Tibial artery (tissue), 4 donors: ENCODE measurements around the gene PDCD1LG2.
"Not testable (repeated sequence)": the region's sequence is repeated elsewhere in the genome, so short reads cannot be mapped to it uniquely, and the experiment has no call there.

Experiments
- DNase-seq, 2 donors: peaks; one replicate each; pipeline ENCODE4 v3.0.0-alpha.2; 2019
- H3K27ac ChIP-seq, 2 donors: fragments of 200-600 bp; sonication (generic) in 1 of 2; 1 replicate in 1 of 2; 2 replicates in 1 of 2; pipeline ENCODE4 v1.5.1; 2018 to 2019; ENCODE audit warnings: mild to moderate bottlenecking in 1 of 2
- H3K27me3 ChIP-seq, 2 donors: fragments of 200-600 bp; sonication (generic) in 1 of 2; one replicate each; pipeline versions ENCODE4 v1.5.1 to v1.6.0; 2016 to 2019
- H3K36me3 ChIP-seq, 3 donors: fragments of 200-600 bp; sonication (generic) in 2 of 3; one replicate each; pipeline ENCODE4 v1.5.1; 2016 to 2019; ENCODE audit warnings: mild to moderate bottlenecking in 2 of 3
- H3K4me1 ChIP-seq, 4 donors: fragments of 200-600 bp; sonication (generic) in 2 of 4; 1 replicate in 3 of 4; 2 replicates in 1 of 4; pipeline ENCODE4 v1.5.1; 2016 to 2019
- H3K4me3 ChIP-seq, 2 donors: fragments of 200-600 bp; sonication (generic) in 1 of 2; 1 replicate in 1 of 2; 2 replicates in 1 of 2; pipeline ENCODE4 v1.5.1; 2018 to 2019; ENCODE audit warnings: mild to moderate bottlenecking in 2 of 2
- H3K9me3 ChIP-seq, 3 donors: fragments of 200-600 bp; sonication (generic) in 1 of 3; one replicate each; pipeline ENCODE4 v1.5.1; 2016 to 2019
- intact Hi-C: fragments of 100-400 bp; cut with DNase I; formaldehyde crosslinking; loops from one replicate; pipeline ENCODE4 v1.15.0; 2023; ENCODE audit warnings: low total_unique reads
- TF ChIP-seq, protein P1 (sequence below), 2 experiments: fragments of 200-600 bp in 1 of 2; fragments of 450-650 bp in 1 of 2; IDR thresholded peaks; one replicate each; pipeline ENCODE4 v1.5.1; 2017 to 2019; ENCODE audit warnings: antibody characterized with exemption in 2 of 2, mild to moderate bottlenecking in 1 of 2, moderate library complexity in 1 of 2

PDCD1LG2 gene

DNA sequence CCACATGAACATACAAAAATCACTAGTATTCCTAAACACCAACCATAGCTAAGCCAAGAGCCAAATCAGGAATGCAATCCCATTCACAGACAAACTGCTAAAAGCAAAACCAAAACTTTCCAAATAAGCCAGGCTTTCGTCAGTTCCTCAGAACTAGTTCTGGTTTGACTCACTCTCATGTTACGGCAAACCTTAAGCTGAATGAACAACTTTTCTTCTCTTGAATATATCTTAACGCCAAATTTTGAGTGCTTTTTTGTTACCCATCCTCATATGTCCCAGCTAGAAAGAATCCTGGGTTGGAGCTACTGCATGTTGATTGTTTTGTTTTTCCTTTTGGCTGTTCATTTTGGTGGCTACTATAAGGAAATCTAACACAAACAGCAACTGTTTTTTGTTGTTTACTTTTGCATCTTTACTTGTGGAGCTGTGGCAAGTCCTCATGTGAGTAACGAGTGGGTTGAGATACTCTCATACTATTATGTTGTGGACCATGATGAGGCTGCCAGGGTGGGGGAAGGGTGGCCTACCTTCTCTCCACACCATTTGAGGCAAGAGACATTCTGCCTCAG is at the start of gene PDCD1LG2:
PDCD1LG2 (plus strand) TSS at position 172 of the 572 bp plus-strand sequence. CDS start 12,016 bp downstream, outside the sequence.
- Histone ChIP-seq H3K27me3 (no peaks in the 10 kb centered on the region), H3K9me3 (no peaks in the 10 kb centered on the region), H3K36me3 (no peaks in the 10 kb centered on the region), H3K27ac (peak within 1 kb of the TSS; percentile 60 to 69), H3K4me3 (peak within 1 kb of the TSS; percentile 23 to 31), H3K4me1 (peaks cover 0 to 30% (median 12%) of the 10 kb centered on the region in 4 donors)
- TF ChIP-seq, protein P1, sequence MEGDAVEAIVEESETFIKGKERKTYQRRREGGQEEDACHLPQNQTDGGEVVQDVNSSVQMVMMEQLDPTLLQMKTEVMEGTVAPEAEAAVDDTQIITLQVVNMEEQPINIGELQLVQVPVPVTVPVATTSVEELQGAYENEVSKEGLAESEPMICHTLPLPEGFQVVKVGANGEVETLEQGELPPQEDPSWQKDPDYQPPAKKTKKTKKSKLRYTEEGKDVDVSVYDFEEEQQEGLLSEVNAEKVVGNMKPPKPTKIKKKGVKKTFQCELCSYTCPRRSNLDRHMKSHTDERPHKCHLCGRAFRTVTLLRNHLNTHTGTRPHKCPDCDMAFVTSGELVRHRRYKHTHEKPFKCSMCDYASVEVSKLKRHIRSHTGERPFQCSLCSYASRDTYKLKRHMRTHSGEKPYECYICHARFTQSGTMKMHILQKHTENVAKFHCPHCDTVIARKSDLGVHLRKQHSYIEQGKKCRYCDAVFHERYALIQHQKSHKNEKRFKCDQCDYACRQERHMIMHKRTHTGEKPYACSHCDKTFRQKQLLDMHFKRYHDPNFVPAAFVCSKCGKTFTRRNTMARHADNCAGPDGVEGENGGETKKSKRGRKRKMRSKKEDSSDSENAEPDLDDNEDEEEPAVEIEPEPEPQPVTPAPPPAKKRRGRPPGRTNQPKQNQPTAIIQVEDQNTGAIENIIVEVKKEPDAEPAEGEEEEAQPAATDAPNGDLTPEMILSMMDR (IDR thresholded peaks at IDR 0.05) = no peak
- intact Hi-C loops = no loop called here
- no peak for DNase-seq

DNA sequence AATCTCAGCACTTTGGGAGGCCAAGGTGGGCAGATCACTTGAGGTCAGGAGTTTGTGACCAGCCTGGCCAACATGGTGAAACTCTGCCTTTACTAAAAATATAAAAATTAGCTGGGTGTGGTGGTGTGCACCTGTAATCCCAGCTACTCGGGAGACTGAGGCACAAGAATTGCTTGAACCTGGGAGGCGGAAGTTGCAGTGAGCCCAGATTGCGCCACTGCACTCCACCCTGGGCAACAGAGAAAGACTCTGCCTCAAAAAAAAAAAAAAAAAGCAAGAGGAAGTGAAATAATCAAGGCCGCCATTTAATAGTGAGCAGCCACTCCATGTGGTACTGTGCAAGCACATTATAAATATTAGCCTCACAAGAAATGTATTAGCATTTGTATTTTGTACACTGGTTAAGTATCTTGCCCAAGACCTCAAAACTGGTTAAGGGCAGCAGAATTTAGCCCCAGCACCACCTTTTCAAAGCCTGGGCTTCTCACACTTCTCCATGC is 45.5 kb upstream of the PDCD1LG2 start:
- H3K27me3 ChIP-seq, intact Hi-C loops, H3K4me1 ChIP-seq, H3K27ac ChIP-seq, H3K9me3 ChIP-seq, DNase-seq, H3K4me3 ChIP-seq: not testable (repeated sequence)
- H3K36me3 ChIP-seq = peaks cover 0 to 30% (median 11%) of the 10 kb centered on the region in 3 donors

DNA sequence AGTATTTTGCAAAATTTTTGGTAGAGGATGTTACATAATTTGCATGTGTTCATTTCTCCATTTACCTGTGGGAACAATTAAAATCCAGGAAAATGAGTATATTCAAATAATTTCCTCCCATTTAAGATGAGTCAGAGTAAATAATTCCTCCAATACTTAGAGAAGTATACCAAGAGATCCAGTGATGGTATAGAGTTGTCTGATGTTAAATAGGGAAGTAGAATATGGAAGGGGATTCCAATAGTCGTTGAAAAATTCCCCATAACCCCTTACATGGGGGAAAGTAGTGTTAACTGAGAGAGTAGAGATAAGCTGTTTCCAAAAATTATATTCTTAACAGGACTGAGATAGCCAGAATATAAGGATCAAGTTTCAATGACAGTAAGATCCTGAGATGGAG is 44.3 kb upstream of the PDCD1LG2 start:
- DNase-seq = no peak
- intact Hi-C loops = no loop called here
- TF ChIP-seq, protein P1 (IDR thresholded peaks at IDR 0.05) = no peak
- Histone ChIP-seq H3K4me1 (peaks cover 0 to 8% (median 3%) of the 10 kb centered on the region in 4 donors), H3K36me3 (peaks cover 0 to 30% (median 11%) of the 10 kb centered on the region in 3 donors), H3K4me3 (no peak overlapping the region), H3K9me3 (no peaks in the 10 kb centered on the region), H3K27ac (no peak overlapping the region), H3K27me3 (no peaks in the 10 kb centered on the region)

DNA sequence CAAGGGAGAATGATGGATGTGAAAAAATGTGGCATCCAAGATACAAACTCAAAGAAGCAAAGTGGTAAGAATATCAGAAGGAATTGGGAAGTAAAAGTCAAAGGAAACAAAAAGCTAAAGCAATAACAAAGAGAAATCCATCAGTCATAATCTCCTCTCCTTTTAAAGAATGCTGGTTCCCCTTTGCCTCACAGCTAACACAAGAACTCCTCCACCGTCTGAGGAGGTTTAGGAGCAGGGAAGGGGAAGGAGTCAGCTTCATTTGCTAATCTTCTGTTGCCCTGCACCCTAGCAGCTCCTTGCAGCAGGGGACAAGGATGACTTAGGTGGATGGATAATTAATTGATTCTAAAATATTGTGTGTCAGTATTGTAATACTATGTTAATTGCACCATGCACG is 43.6 kb upstream of the PDCD1LG2 start:
- no peak overlapping the region for H3K27ac ChIP-seq
- TF ChIP-seq, protein P1 (IDR thresholded peaks at IDR 0.05) = no peak
- intact Hi-C loops = no loop called here
- DNase-seq = no peak
- H3K27me3 ChIP-seq = no peaks in the 10 kb centered on the region
- no peak overlapping the region for H3K4me3 ChIP-seq
- H3K4me1 ChIP-seq = peaks cover 0 to 8% (median 3%) of the 10 kb centered on the region in 4 donors
- peaks cover 0 to 30% (median 11%) of the 10 kb centered on the region in 3 donors for H3K36me3 ChIP-seq
- no peaks in the 10 kb centered on the region for H3K9me3 ChIP-seq

DNA sequence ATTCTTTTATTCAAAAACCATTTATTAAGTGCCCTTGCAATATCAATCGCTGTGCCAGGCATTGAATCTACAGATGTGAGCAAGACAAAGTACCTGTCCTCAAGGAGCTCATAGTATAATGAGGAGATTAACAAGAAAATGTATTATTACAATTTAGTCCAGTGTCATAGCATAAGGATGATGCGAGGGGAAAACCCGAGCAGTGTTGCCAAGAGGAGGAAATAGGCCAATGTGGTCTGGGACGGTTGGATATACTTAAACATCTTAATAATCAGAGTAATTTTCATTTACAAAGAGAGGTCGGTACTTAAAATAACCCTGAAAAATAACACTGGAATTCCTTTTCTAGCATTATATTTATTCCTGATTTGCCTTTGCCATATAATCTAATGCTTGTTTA is 41.5 kb upstream of the PDCD1LG2 start:
- DNase-seq = no peak
- H3K9me3 ChIP-seq = no peaks in the 10 kb centered on the region
- H3K4me1 ChIP-seq = peaks cover 0 to 8% (median 3%) of the 10 kb centered on the region in 4 donors
- TF ChIP-seq, protein P1 (IDR thresholded peaks at IDR 0.05) = no peak
- no peak overlapping the region for H3K27ac ChIP-seq
- H3K36me3 ChIP-seq = peaks cover 0 to 18% (median 6%) of the 10 kb centered on the region in 3 donors
- H3K4me3 ChIP-seq = no peak overlapping the region
- intact Hi-C loops = no loop called here
- no peaks in the 10 kb centered on the region for H3K27me3 ChIP-seq

DNA sequence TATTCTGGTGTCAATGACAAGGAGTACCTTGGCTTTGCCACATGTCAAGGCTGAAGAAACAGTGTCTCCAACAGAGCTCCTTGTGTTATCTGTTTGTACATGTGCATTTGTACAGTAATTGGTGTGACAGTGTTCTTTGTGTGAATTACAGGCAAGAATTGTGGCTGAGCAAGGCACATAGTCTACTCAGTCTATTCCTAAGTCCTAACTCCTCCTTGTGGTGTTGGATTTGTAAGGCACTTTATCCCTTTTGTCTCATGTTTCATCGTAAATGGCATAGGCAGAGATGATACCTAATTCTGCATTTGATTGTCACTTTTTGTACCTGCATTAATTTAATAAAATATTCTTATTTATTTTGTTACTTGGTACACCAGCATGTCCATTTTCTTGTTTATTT is 40.2 kb upstream of the PDCD1LG2 start:
- TF ChIP-seq, protein P1 (IDR thresholded peaks at IDR 0.05) = no peak
- H3K4me3 ChIP-seq = no peak overlapping the region
- intact Hi-C loops = no loop called here
- H3K27me3 ChIP-seq = no peaks in the 10 kb centered on the region
- H3K4me1 ChIP-seq = peaks cover 0 to 8% (median 3%) of the 10 kb centered on the region in 4 donors
- no peaks in the 10 kb centered on the region for H3K9me3 ChIP-seq
- DNase-seq = no peak
- peaks cover 0 to 7% (median 5%) of the 10 kb centered on the region in 3 donors for H3K36me3 ChIP-seq
- no peak overlapping the region for H3K27ac ChIP-seq
